GM18909 (cell line): ENCODE measurements around the gene TCL1B.
A peak's percentile ranks its signal among the peaks of the same experiment; 100 is the strongest.
"Not testable (repeated sequence)": the region's sequence is repeated elsewhere in the genome, so short reads cannot be mapped to it uniquely, and the experiment has no call there.

Experiments
- ATAC-seq: cut with Tn5 transposase; IDR thresholded peaks from one replicate; pipeline ENCODE4 v1.9.1; 2021; ENCODE audit warnings: mild to moderate bottlenecking; ENCODE audit not compliant: unreplicated experiment, poor library complexity

TCL1B gene

DNA sequence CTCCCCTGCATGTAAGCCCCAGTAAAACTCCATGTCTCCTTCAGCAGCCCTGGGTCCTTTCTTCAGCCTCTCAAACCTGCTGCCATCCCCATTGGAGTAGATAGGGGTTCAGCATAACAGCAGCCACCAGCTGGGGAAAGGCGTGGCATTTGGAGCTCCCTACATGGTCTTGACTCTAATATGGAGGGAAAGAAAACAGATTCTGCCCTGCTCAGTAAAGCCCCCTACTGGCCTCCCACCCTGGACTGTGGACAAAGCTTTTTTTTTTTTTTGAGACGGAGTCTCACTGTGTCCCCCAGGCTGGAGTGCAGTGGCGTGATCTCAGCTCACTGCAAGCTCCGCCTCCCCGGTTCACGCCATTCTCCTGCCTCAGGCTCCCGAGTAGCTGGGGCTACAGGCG, 20.7 kb upstream of the TCL1B start:
- not testable (repeated sequence) for ATAC-seq

DNA sequence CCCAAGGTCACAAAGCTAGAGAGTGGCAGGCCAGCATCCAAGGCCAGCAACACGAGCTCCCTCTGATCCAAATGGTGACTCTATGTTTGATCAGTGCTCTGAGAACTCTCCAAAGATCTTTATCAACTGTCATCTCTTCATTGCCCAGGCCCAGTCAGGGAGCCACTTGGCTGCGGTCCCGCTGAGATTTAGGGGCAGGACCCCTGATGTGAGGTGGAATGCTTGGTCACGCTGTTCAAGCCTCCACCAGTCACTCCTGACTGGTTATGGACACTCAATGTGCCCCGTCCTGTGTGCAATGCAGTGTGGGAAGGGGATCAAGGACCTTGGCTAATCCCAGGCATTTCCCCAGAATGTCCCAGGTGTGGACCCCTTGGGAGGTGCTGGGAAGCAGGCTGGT, 19.8 kb upstream of the TCL1B start:
- no peak for ATAC-seq

GRCh38 chr14:95667249-95667693, 19.0 kb upstream of the TCL1B start:
- no peak for ATAC-seq

DNA sequence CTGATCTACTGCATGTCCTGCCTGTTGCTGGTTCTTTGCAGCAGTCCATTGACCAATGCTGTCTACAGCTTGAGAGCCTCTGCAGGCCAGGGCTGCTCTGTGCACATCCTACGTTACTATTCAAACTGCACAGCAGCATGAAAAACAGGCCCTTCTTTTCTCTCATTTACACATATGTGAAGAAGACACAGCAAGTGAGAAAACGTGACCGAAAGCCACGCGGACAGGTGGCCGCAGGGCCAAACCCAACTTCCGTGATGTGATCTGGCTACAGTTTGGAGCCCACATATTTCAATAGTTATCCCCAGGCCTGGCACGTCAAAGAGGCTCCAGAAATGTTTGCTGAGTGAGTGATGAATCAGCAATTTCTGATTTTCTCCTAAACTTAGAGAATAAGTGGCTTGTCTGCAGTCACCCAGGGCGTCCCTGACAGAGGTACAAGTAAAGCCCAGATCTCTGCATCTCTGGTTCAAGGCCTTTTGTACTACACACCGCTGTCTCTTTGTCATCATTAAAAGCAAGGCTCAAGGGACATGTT, 17.9 kb upstream of the TCL1B start:
- ATAC-seq, result no peak

DNA sequence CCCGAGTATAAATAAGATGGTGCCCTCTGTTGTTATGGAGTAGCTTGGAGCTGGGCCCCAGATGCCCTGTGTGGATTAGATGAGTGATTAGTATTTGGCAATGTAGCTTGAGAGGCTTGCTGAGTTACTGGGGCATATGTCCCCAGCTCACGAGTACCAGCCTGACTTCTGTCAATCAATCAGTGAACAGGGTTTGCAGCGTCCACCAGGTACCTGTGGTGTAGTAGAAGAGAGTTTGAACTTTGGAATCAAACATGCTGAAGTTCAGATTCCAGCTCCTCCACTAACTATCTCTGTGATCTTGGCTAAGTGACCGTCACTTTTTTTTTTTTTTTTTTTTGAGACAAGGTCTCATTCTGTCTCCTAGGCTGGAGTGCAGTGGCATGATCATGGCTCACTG, 11.6 kb upstream of the TCL1B start:
- no peak for ATAC-seq

GRCh38 chr14:95675486-95675885, 10.7 kb upstream of the TCL1B start:
- ATAC-seq, result no peak

GRCh38 chr14:95677179-95677835, 8.9 kb upstream of the TCL1B start:
- ATAC-seq, result no peak

GRCh38 chr14:95679148-95679815, 6.9 kb upstream of the TCL1B start:
- no peak for ATAC-seq

GRCh38 chr14:95679998-95680735, 6.1 kb upstream of the TCL1B start:
- no peak for ATAC-seq

- no peak for ATAC-seq
These were observed 5.1 kb upstream of the TCL1B start for GRCh38 chr14:95681153-95681552.

- no peak for ATAC-seq
These were observed 2.4 kb upstream of the TCL1B start for GRCh38 chr14:95683793-95684192.

GRCh38 chr14:95686935-95687334, 709 bp downstream of the TCL1B start:
- no peak for ATAC-seq

DNA sequence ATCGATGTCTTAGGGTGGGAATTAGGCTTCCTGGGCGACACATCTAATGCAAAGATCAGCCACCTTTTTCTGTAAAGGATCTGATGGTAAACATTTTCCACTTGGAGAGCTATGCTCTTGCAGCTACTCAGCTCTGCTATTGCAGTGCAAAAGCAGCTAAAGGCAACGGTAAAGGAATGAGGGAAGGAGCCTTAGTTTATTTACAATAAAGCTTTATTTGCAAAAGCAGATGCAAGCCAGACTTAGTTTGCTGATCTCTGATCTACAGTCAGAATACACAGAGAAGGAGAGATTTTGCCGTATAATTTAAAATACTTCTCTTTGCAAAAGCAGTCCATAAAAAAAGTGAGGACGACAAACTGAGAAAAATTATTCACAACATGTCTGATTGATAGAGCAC, 3.2 kb downstream of the TCL1B start:
- no peak for ATAC-seq

DNA sequence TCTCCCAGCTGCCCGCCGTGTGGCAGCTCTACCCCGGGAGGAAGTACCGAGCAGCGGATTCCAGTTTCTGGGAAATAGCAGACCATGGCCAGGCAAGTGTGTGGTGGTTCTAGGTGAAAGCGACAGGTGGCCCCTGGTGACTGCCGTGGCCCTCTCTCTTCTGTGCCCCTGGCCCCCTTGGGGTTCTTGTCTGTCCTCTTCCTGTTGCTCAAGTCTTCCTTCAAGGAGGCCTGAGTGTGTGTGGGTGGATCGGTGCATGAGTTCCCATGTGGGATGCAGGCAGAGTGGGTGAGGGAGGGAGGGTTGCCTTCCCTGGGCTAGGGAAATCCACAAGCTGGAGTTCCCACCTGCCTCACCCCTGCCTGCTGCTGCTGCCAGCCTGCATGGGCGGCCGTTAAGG, 4.6 kb downstream of the TCL1B start:
- ATAC-seq, result no peak

DNA sequence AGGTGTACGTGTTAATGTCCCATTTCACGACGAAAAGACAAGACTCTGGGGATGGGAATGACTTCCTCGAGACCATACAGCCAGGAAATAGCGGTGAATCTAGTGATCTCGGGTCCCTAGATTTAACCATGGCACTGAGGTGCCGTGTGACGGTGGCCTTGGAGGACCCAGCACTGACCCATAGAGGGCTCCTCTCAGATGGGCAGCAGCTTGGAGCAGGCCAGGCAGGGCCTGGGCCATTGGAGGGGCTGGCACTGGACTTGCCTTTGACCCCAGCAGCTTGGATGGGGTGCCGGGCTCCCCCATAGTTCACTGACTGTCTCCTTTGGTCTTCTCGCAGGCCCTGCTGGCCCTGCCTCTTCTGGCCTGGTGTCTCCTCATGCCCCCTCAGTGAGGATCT, 5.4 kb downstream of the TCL1B start:
- no peak for ATAC-seq

DNA sequence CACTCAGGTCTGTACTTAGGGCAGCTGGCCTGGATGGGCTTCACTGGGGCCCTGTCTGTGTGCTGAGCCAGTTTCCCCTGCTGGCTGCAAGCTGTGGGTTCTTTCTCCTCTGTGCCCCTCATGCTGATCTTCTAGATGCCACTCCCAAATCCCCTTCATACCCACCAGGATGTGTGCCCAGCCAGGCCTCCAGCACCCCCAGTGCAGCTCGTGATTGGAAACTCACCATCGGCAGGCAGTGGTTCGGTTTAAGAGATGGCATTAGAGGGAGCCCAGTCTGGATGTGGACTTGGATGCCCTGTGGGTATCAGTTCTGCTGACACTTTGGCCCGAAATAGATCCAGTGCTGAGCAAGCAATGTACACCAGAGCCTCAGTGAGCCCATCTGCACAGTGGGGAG, 5.9 kb downstream of the TCL1B start:
- no peak for ATAC-seq

- no peak for ATAC-seq
These were observed 8.8 kb downstream of the TCL1B start for GRCh38 chr14:95695051-95695450.

DNA sequence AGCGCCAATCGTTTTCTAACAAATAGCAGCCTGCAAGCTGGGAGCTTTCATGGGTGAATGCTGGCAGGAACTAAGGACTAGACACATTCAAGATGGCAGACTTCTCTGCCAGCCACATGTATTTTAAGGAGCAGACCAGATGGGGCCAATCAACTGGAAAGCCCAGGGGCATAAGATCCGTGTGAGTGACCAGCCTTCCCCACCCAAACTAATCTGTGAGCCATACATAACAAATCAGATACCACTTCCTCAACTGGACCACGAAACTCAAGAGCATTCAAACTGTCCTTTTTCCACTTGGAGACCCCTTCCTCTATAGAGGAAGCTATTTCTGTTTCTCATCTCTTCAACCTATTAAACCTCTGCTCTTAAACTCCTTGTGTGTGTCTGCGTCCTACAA, 9.7 kb downstream of the TCL1B start:
- no peak for ATAC-seq

- no peak for ATAC-seq
These were observed 10.5 kb downstream of the TCL1B start for GRCh38 chr14:95696741-95697140.

DNA sequence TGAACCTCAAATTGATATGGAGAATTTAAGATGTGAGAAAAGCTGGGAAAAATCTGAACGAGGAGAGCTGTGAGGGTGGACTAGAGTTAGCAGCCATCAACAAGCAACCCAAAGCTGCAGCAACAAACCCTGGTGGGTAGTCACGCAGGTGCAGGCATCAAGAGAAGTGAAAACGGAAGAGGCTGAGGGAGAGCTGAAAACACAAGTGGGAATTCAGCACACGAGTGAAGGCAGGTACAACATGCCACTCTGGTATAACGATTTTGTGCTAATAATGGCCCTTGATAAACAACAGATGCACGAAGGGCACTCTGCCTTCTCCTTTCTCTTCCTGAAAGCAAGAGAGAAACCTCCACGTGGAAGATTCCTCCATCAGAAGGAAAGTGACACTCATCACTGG, 11.5 kb downstream of the TCL1B start:
- ATAC-seq, result peak; percentile 56

DNA sequence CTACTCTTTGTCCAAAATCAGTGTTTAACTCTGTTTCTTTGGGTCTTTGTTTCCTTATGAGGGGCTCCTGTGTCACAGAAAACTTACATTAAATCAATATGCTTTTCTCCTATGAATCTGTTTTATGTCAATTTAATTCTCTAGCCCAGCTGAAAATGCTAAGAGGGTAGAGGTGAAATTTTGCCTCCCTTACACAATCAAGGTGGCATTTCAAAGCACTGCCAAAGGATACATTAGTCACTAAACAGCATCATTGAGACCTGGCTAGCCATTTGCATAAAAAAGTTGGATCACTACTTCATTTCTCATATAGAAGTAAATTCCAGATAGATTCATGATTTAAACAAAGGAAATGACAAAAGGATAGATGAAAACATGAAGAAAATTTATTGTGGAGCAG, 12.1 kb downstream of the TCL1B start:
- no peak for ATAC-seq
